ENCODE results near the gene PPP1R15A. TPM values are rescaled to one million over a fixed set of nuclear protein-coding genes. Genes with fewer than 3 reads are reported as not detected.

PPP1R15A gene
- 100 to 1,000 TPM in 5 of 6 donors, 10 to 100 TPM in 1; 96.2 to 194 (median 114) TPM for total RNA-seq

GRCh38 chr19:48872182-48872883 lies at the start of gene PPP1R15A:
Gene PPP1R15A (plus strand): TSS chr19:48872421. CDS start chr19:48873234, 813 bp downstream.
- 0% methylated on average over 24 to 51 of the region's 53 CpGs for WGBS, 2 donors
- peaks cover 29 to 54% (median 46%) of the 10 kb centered on the region in 4 donors for H3K4me1 ChIP-seq
- no peaks in the 10 kb centered on the region for H3K27me3 ChIP-seq
- peak within 1 kb of the TSS; percentile 99 to 100 (median 100) for H3K27ac ChIP-seq
- TF ChIP-seq, protein P1, sequence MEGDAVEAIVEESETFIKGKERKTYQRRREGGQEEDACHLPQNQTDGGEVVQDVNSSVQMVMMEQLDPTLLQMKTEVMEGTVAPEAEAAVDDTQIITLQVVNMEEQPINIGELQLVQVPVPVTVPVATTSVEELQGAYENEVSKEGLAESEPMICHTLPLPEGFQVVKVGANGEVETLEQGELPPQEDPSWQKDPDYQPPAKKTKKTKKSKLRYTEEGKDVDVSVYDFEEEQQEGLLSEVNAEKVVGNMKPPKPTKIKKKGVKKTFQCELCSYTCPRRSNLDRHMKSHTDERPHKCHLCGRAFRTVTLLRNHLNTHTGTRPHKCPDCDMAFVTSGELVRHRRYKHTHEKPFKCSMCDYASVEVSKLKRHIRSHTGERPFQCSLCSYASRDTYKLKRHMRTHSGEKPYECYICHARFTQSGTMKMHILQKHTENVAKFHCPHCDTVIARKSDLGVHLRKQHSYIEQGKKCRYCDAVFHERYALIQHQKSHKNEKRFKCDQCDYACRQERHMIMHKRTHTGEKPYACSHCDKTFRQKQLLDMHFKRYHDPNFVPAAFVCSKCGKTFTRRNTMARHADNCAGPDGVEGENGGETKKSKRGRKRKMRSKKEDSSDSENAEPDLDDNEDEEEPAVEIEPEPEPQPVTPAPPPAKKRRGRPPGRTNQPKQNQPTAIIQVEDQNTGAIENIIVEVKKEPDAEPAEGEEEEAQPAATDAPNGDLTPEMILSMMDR (IDR thresholded peaks at IDR 0.05): peak in 5 of 6 experiments; percentile 17 to 78 (median 53)
- TF ChIP-seq EP300 (IDR thresholded peaks at IDR 0.05) (peak in 2 of 4 donors; percentile 77 to 97), POLR2A (IDR thresholded peaks at IDR 0.05) (peak; percentile 98 to 100 (median 100)), POLR2AphosphoS5 (IDR thresholded peaks at IDR 0.05) (peak; percentile 100)
- H3K4me3 ChIP-seq: peak within 1 kb of the TSS; percentile 67 to 87 (median 75)
- H3K36me3 ChIP-seq: peaks cover 9 to 42% (median 36%) of the 10 kb centered on the region in 4 donors
- ATAC-seq (ENCODE audit: low FRiP score in 2 of 2): peak; percentile 86 to 90
- DNase-seq: peak; percentile 97 to 98
- no peaks in the 10 kb centered on the region for H3K9me3 ChIP-seq

DNA sequence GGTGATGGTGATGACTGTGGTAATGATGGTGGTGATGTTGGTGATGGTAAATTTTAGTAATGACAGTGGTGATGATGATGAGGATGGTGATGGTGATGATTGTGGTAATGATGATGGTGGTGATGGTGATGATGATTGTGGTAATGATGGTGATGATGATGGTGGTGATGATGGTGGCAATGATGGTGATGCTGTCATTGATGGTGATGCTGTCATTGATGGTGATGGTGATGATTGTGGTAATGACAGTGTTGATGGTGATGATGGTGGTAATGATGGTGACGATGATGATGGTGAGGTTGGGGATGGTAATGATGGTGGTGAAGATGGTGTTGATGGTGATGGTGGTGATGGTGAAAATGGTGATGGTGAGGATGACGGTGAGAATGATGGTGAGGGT lies 49.7 kb upstream of the PPP1R15A start:
- ATAC-seq (ENCODE audit: low FRiP score in 2 of 2) (no peak), DNase-seq (no peak)
- Histone ChIP-seq H3K9me3 (no peaks in the 10 kb centered on the region), H3K27me3 (no peaks in the 10 kb centered on the region), H3K36me3 (no peaks in the 10 kb centered on the region), H3K27ac (no peak overlapping the region), H3K4me3 (no peak overlapping the region), H3K4me1 (peaks cover 6 to 27% (median 15%) of the 10 kb centered on the region in 4 donors)
- no peak for TF ChIP-seq EP300 (IDR thresholded peaks at IDR 0.05)
- TF ChIP-seq POLR2A (IDR thresholded peaks at IDR 0.05): no peak
- no peak for TF ChIP-seq POLR2AphosphoS5 (IDR thresholded peaks at IDR 0.05)
- TF ChIP-seq, protein P1 (IDR thresholded peaks at IDR 0.05): no peak
- WGBS, 2 donors: 95% methylated on average over 2 of the region's 2 CpGs

DNA sequence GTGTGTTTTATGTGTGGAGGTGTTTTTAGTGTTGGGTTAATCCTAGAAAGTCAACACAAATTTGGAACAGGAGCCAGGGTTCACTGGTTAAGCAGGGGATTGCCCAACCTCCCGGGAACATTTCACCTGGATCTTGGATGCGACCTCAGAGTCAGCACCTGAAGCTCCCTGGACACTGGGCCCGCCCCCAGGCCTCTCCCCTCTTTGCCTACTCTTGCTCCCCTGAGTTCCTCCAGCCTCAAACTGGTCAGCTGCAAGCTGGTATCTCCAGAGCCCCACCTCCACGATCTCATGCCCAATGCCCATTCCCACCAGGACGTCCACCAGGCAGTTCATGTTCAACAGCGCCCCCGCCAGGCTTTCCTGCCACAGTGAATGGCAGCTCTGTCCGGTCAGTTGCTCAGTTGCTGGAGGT lies 45.6 kb upstream of the PPP1R15A start:
- Histone ChIP-seq H3K36me3 (peaks cover 0 to 6% (median 0%) of the 10 kb centered on the region in 4 donors), H3K27ac (no peak overlapping the region), H3K27me3 (no peaks in the 10 kb centered on the region), H3K4me3 (no peak overlapping the region), H3K9me3 (no peaks in the 10 kb centered on the region), H3K4me1 (peaks cover 0 to 5% (median 0%) of the 10 kb centered on the region in 4 donors)
- ATAC-seq (ENCODE audit: low FRiP score in 2 of 2) (peak in 1 of 2 donors; percentile 84), DNase-seq (peak; percentile 18 to 90)
- no peak for TF ChIP-seq EP300 (IDR thresholded peaks at IDR 0.05)
- TF ChIP-seq, protein P1 (IDR thresholded peaks at IDR 0.05): peak in 4 of 6 experiments; percentile 23 to 50 (median 45)
- WGBS, 2 donors: 60 to 73% methylated on average over 8 of the region's 8 CpGs

DNA sequence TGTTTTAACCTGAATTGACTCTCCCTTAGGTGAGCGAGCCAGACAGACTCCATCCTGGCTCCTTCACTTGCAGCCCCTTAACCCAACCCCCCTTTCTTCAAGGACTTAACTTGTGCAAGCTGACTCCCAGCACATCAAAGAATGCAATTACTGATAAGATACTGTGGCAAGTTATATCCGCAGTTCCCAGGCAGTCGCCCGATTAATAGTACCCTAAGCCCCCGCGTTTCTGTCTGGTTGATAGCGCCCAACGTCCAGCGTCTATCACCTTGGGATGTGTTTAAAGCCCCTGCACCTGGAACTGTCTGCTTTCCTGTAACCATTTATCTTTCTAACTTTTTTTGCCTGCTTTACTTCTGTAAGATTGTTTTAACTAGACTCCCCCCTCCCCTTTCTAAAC lies 42.1 kb upstream of the PPP1R15A start:
- DNase-seq (no peak), ATAC-seq (ENCODE audit: low FRiP score in 2 of 2) (no peak)
- Histone ChIP-seq H3K27ac (no peak overlapping the region), H3K4me1 (peaks cover 0 to 2% (median 0%) of the 10 kb centered on the region in 4 donors), H3K36me3 (peaks cover 0 to 7% (median 0%) of the 10 kb centered on the region in 4 donors), H3K27me3 (no peaks in the 10 kb centered on the region), H3K9me3 (no peaks in the 10 kb centered on the region), H3K4me3 (no peak overlapping the region)
- TF ChIP-seq EP300 (IDR thresholded peaks at IDR 0.05) (no peak), POLR2A (IDR thresholded peaks at IDR 0.05) (no peak), POLR2AphosphoS5 (IDR thresholded peaks at IDR 0.05) (no peak)
- TF ChIP-seq, protein P1 (IDR thresholded peaks at IDR 0.05): no peak
- 76 to 80% methylated on average over 9 of the region's 9 CpGs for WGBS, 2 donors

Measured in upper lobe of left lung (tissue), 6 donors.